ENCODE data around the gene PGAP2. TPM values are rescaled to one million over a fixed set of nuclear protein-coding genes. Genes with fewer than 3 reads are reported as not detected.

The PGAP2 gene
- total RNA-seq, 1 experiment from 2014 or later, result 30.5 TPM

- Histone ChIP-seq H3K9ac (ENCODE audit: low read length) (no peak overlapping the region), H3K4me1 (ENCODE audit: control insufficient read depth in 1 of 2, insufficient read depth in 2 of 2, low read length in 2 of 2) (peaks cover 14 to 35% of the 10 kb centered on the region in 2 experiments), H3K4me3 (replicated peaks in 1 of 2; ENCODE audit: low read depth in 1 of 2, low read length in 2 of 2) (no peak overlapping the region), H3K36me3 (ENCODE audit: control insufficient read depth in 1 of 2, insufficient read depth in 2 of 2, low read length in 2 of 2) (no peaks in the 10 kb centered on the region), H3K27ac (ENCODE audit: low read depth, low read length) (no peak overlapping the region), H3K79me2 (ENCODE audit: insufficient read depth, low read length) (peaks cover 25% of the 10 kb centered on the region), H3K27me3 (ENCODE audit: insufficient read depth, low read length) (no peaks in the 10 kb centered on the region), H3K9me2 (ENCODE audit: insufficient read depth) (no peaks in the 10 kb centered on the region), H3K4me2 (ENCODE audit: low read length) (no peak overlapping the region), H2AFZ (ENCODE audit: low read depth, low read length, poor library complexity, severe bottlenecking) (no peak overlapping the region), H3K9me3 (ENCODE audit: control insufficient read depth in 1 of 2, insufficient read depth in 1 of 2, low read depth in 1 of 2, low read length in 2 of 2) (no peaks in the 10 kb centered on the region), H4K20me1 (ENCODE audit: insufficient read depth) (peaks cover 11% of the 10 kb centered on the region; the same call in 1 of the 2 replicates)
- ATAC-seq, result no peak
- RAD21 ChIA-PET (ENCODE audit: low non-redundant PET in 1 of 2, low total read pairs in 2 of 2, uncharacterized antibody in 2 of 2, unreplicated experiment in 2 of 2), result no interaction called here
- no peak for DNase-seq (ENCODE audit: low read depth, low spot score)
- POLR2A ChIA-PET, result interaction anchor here (1.4 kb wide), 1 partner anchor 9 kb away, joined by 3 read pairs; the partner anchor contains the start of gene PGAP2
- intact Hi-C loops (cut with micrococcal nuclease), result no loop called here
- CTCF ChIA-PET, result interaction anchor here (0.8 kb wide), 1 partner anchor 8 kb away, joined by 3 read pairs; no protein-coding TSS in a partner anchor
- TF ChIP-seq EGR1 (IDR thresholded peaks at IDR 0.05; ENCODE audit: low read depth) (no peak), POLR2A (IDR thresholded peaks at IDR 0.05; ENCODE audit: borderline replicate concordance, extremely low read depth, insufficient read depth, insufficient read length) (no peak), ZNF274 (IDR thresholded peaks at IDR 0.05; ENCODE audit: low read depth, low read length) (no peak), CEBPB (IDR thresholded peaks at IDR 0.05; ENCODE audit: low read depth) (no peak), EZH2phosphoT487 (IDR thresholded peaks at IDR 0.05; ENCODE audit: borderline replicate concordance) (no peak), ATF3 (IDR thresholded peaks at IDR 0.05) (no peak), EZH2 (IDR thresholded peaks at IDR 0.05) (no peak), SRF (IDR thresholded peaks at IDR 0.05; ENCODE audit: low read depth) (no peak), CTCF (IDR thresholded peaks at IDR 0.05 in 2 of 3, conservative IDR thresholded peaks at IDR 0.05 in 1 of 3; ENCODE audit: borderline replicate concordance in 1 of 3, insufficient read depth in 1 of 3, low read depth in 2 of 3, low read length in 2 of 3) (no peak), REST (IDR thresholded peaks at IDR 0.05; ENCODE audit: low read depth) (no peak), SIN3A (IDR thresholded peaks at IDR 0.05; ENCODE audit: low read depth) (no peak), YY1 (IDR thresholded peaks at IDR 0.05; ENCODE audit: extremely low read depth, insufficient replicate concordance, low read depth, low read length) (no peak), SP1 (IDR thresholded peaks at IDR 0.05; ENCODE audit: low read depth) (no peak), POLR2AphosphoS5 (IDR thresholded peaks at IDR 0.05; ENCODE audit: low read depth, low read length) (no peak), CBX3 (IDR thresholded peaks at IDR 0.05; ENCODE audit: low read depth) (no peak), JUND (IDR thresholded peaks at IDR 0.05) (no peak), ZFX (IDR thresholded peaks at IDR 0.05) (no peak), FOSL1 (IDR thresholded peaks at IDR 0.05; ENCODE audit: low read depth) (no peak)
- no TSS peak for BruUV-seq (replicated peaks)
These were observed 8.5 kb upstream of the PGAP2 start for GRCh38 chr11:3799873-3800272.

Measured in HCT116 (cell line).